HCT116 (cell line): ENCODE measurements around the gene MOCS1. TPM values are rescaled to one million over a fixed set of nuclear protein-coding genes. Genes with fewer than 3 reads are reported as not detected.
A peak's percentile ranks its signal among the peaks of the same experiment; 100 is the strongest.

ENCODE experiments used
- ATAC-seq: fragments of 200-7000 bp; cut with Tn5 transposase; 2 replicates; pipeline ENCODE4 v1.9.1; 2020; ENCODE audit warnings: mild to moderate bottlenecking, moderate library complexity
- BruUV-seq: library from RNA; stranded (reverse); fragments of 400-500 nt; replicated peaks from 2 replicates; lab custom pipeline; 2021; lab: Mats Ljungman, UMichigan
- CTCF ChIA-PET: fragments of 300-600 bp; sonication (Branson Sonifier 250); formaldehyde crosslinking; loops from one replicate; lab custom pipeline; 2021; ENCODE audit warnings: antibody characterized with exemption; lab: Charles Lee
- POLR2A ChIA-PET: fragments of 300-600, 350-600 bp; sonication (Branson Sonifier 250); formaldehyde crosslinking; loops from one replicate; lab custom pipeline; 2021; ENCODE audit warnings: antibody characterized with exemption; lab: Charles Lee
- RAD21 ChIA-PET, 2 experiments: fragments of 300-600 bp; sonication (Branson Sonifier 250); formaldehyde crosslinking; loops; one replicate each; lab custom pipeline; 2023; ENCODE audit warnings: low total read pairs in 2 of 2; ENCODE audit not compliant: uncharacterized antibody in 2 of 2, unreplicated experiment in 2 of 2, low non-redundant PET in 1 of 2; lab: Charles Lee
- DNase-seq: peaks from one replicate; pipeline ENCODE4 v3.0.0-alpha.2; 2010; ENCODE audit warnings: low read depth, low spot score
- H2AFZ ChIP-seq: fragments of 200-600 bp; shearing (Covaris generic), sonication (generic); 2 replicates; pipeline ENCODE4 v1.6.1; 2017; ENCODE audit warnings: low read depth, mixed run types, mixed read lengths, antibody characterized with exemption, low read length; ENCODE audit not compliant: poor library complexity, severe bottlenecking
- H3K27ac ChIP-seq: 2 replicates; pipeline ENCODE4 v1.5.1; 2012; ENCODE audit warnings: low read depth, low read length
- H3K27me3 ChIP-seq: fragments of 200-600 bp; sonication (generic); 2 replicates; pipeline ENCODE4 v1.6.1; 2016; ENCODE audit warnings: mixed run types, low read length, mixed read lengths; ENCODE audit not compliant: insufficient read depth
- H3K36me3 ChIP-seq, 2 experiments: fragments of 200-500 bp in 1 of 2; fragments of 200-600 bp in 1 of 2; sonication (Bioruptor generic) in 1 of 2; sonication (generic) in 1 of 2; 2 replicates each; pipeline versions ENCODE4 v1.5.1 to v1.6.1; 2014 to 2016; ENCODE audit warnings: low read length in 2 of 2, inconsistent platforms in 1 of 2, mixed read lengths in 1 of 2, mixed run types in 1 of 2; ENCODE audit not compliant: insufficient read depth in 2 of 2, control insufficient read depth in 1 of 2
- H3K4me1 ChIP-seq, 2 experiments: fragments of 200-600 bp in 1 of 2; sonication (generic) in 1 of 2; 2 replicates each; pipeline versions ENCODE4 v1.5.1 to v1.6.1; 2012 to 2017; ENCODE audit warnings: low read length in 2 of 2, inconsistent platforms in 1 of 2, mild to moderate bottlenecking in 1 of 2, mixed read lengths in 1 of 2, mixed run types in 1 of 2, moderate library complexity in 1 of 2; ENCODE audit not compliant: insufficient read depth in 2 of 2, control insufficient read depth in 1 of 2
- H3K4me2 ChIP-seq: fragments of 200-600 bp; sonication (generic); 2 replicates; pipeline ENCODE4 v1.6.1; 2017; ENCODE audit warnings: mixed run types, low read length, mixed read lengths
- H3K4me3 ChIP-seq, 2 experiments: fragments of 200-600 bp in 1 of 2; sonication (generic) in 1 of 2; replicated peaks in 1 of 2; 2 replicates each; pipeline ENCODE4 v1.5.1; 2011 to 2016; ENCODE audit warnings: low read length in 2 of 2, control low read depth in 1 of 2, low read depth in 1 of 2, mild to moderate bottlenecking in 1 of 2, mixed read lengths in 1 of 2, mixed run types in 1 of 2
- H3K79me2 ChIP-seq: fragments of 200-600 bp; sonication (generic); 2 replicates; pipeline ENCODE4 v1.6.1; 2017; ENCODE audit warnings: mild to moderate bottlenecking, mixed run types, low read length, moderate library complexity, mixed read lengths; ENCODE audit not compliant: insufficient read depth
- H3K9ac ChIP-seq: fragments of 200-600 bp; sonication (generic); 2 replicates; pipeline ENCODE4 v1.6.1; 2016; ENCODE audit warnings: low read length, mixed read lengths
- H3K9me2 ChIP-seq: fragments of 200-600 bp; sonication (generic), shearing (Covaris generic); 2 replicates; pipeline ENCODE4 v1.6.1; 2017; ENCODE audit warnings: mixed run types, mild to moderate bottlenecking, moderate library complexity; ENCODE audit not compliant: insufficient read depth
- H3K9me3 ChIP-seq, 2 experiments: fragments of 200-500 bp in 1 of 2; fragments of 200-600 bp in 1 of 2; sonication (Bioruptor generic) in 1 of 2; sonication (generic) in 1 of 2; 2 replicates each; pipeline ENCODE4 v1.6.1; 2014 to 2017; ENCODE audit warnings: low read length in 2 of 2, mixed read lengths in 2 of 2, inconsistent platforms in 1 of 2, low read depth in 1 of 2, mild to moderate bottlenecking in 1 of 2, mixed run types in 1 of 2, moderate library complexity in 1 of 2; ENCODE audit not compliant: control insufficient read depth in 1 of 2, insufficient read depth in 1 of 2
- H4K20me1 ChIP-seq: fragments of 200-600 bp; sonication (generic), shearing (Covaris generic); 2 replicates; pipeline ENCODE4 v1.6.1; 2017; ENCODE audit warnings: mixed run types, mild to moderate bottlenecking, moderate library complexity; ENCODE audit not compliant: insufficient read depth
- CEBPB ChIP-seq: IDR thresholded peaks from 2 replicates; pipeline ENCODE4 v1.6.1; 2012; ENCODE audit warnings: low read depth
- CTCF ChIP-seq, 3 experiments: fragments of 200-600 bp in 1 of 3; sonication (generic) in 1 of 3; IDR thresholded peaks in 2 of 3; conservative IDR thresholded peaks in 1 of 3; 2 replicates each; pipeline ENCODE4 v1.5.1; 2012 to 2017; ENCODE audit warnings: low read depth in 2 of 3, low read length in 2 of 3, antibody characterized with exemption in 1 of 3, borderline replicate concordance in 1 of 3, control low read depth in 1 of 3, mild to moderate bottlenecking in 1 of 3, mixed read lengths in 1 of 3, mixed run types in 1 of 3, moderate library complexity in 1 of 3; ENCODE audit not compliant: insufficient read depth in 1 of 3
- EGR1 ChIP-seq: IDR thresholded peaks from 2 replicates; pipeline ENCODE4 v1.6.1; 2012; ENCODE audit warnings: low read depth
- RAD21 ChIP-seq: IDR thresholded peaks from 2 replicates; pipeline ENCODE4 v1.6.1; 2012; ENCODE audit warnings: low read depth, mild to moderate bottlenecking
- SIN3A ChIP-seq: IDR thresholded peaks from 2 replicates; pipeline ENCODE4 v1.6.1; 2012; ENCODE audit warnings: low read depth
- SP1 ChIP-seq: IDR thresholded peaks from 2 replicates; pipeline ENCODE4 v1.6.1; 2012; ENCODE audit warnings: low read depth
- TCF7L2 ChIP-seq: IDR thresholded peaks from 2 replicates; pipeline ENCODE4 v1.7.0; 2011; ENCODE audit warnings: borderline replicate concordance, inconsistent platforms; ENCODE audit not compliant: insufficient read depth, insufficient read length; ENCODE audit errors: extremely low read depth
- intact Hi-C: fragments of 100-400 bp; cut with micrococcal nuclease; formaldehyde crosslinking; loops from 2 replicates; pipeline ENCODE4 v1.10.0; 2022
- total RNA-seq: library from RNA; stranded (reverse); gene quantifications from one replicate; pipeline ENCODE4 v1.2.1, GENCODE V29; 2021; ENCODE audit not compliant: unreplicated experiment

Gene MOCS1
- total RNA-seq, 1 experiment from 2014 or later: 9.3 TPM

DNA sequence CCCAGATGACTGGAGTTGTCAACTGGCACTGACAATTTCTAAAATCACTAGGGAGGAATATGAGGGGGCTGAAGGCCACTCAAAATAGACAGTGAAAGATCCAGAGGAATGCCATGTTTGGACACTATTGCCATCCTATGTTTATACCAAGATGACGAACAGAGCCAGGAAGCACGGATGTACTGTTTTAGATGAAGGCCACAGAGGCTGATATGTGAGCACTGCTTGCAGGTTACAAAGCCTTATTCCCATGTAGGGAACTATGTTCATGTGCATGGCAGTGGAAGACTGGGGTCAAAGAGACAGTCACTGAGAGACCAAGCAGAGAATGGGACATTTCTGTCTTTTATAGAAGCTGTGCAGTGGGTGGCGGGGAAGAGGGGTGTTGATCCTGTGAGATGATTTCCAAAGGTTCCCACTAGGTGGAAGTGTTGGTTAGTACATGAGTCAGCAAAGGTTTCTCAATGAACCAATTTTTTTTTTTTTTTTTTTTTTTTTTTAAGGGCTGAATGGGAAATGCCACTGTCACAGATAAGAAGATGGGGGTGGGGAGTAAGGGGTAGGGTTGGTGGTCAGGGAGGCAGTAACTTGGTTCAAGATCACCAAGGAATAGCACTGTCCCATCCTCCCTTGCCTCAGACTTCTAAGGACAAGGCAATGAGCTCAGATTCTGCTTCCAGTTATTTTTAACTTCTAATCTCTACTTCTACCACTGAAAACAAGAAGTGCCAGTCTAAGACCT is 46.7 kb upstream of the MOCS1 start:
- no TSS peak for BruUV-seq
- CTCF ChIA-PET: interaction anchor here (0.8 to 1.2 kb wide), 4 partner anchors 328 to 931 kb away, joined by 3 to 4 read pairs (median 3); no protein-coding TSS in a partner anchor

More for the DNA sequence above, 46.7 kb upstream of the MOCS1 start:
- Histone ChIP-seq H3K4me2 (no peak overlapping the region), H3K4me1 (no peaks in the 10 kb centered on the region)
- TF ChIP-seq CEBPB: no peak
- TF ChIP-seq SP1: no peak
- no peak for TF ChIP-seq SIN3A
- no peak for TF ChIP-seq EGR1
- peak; percentile 66 for TF ChIP-seq RAD21
- no peak for TF ChIP-seq TCF7L2
- peak; percentile 40 to 55 (median 54); a peak in 5 of 6 replicates for TF ChIP-seq CTCF (IDR thresholded peaks at IDR 0.05 in 2 of 3, conservative IDR thresholded peaks at IDR 0.05 in 1 of 3; ENCODE audit: borderline replicate concordance in 1 of 3, insufficient read depth in 1 of 3, low read depth in 2 of 3, low read length in 2 of 3)
- TF ChIP-seq, all 23 proteins: peak for 2
- Histone ChIP-seq H3K27me3 (no peaks in the 10 kb centered on the region; the same call in 1 of the 2 replicates), H3K79me2 (no peaks in the 10 kb centered on the region), H3K9me3 (no peaks in the 10 kb centered on the region), H3K27ac (no peak overlapping the region), H2AFZ (no peak overlapping the region), H3K36me3 (no peaks in the 10 kb centered on the region), H3K9me2 (no peaks in the 10 kb centered on the region), H4K20me1 (no peaks in the 10 kb centered on the region), H3K9ac (no peak overlapping the region), H3K4me3 (no peak overlapping the region)
- ChIA-PET RAD21 (interaction anchor here in 1 of 2 experiments (0.6 kb wide), 2 partner anchors 108 to 181 kb away, joined by 3 read pairs; no protein-coding TSS in a partner anchor), POLR2A (no interaction called here)
- intact Hi-C loops: loop anchor here (1.0 to 10.0 kb wide), 3 partner anchors 327 to 1044 kb away; no protein-coding TSS in a partner anchor
- DNase-seq (peak; percentile 37), ATAC-seq (peak; percentile 84)
